DMS53 treated with DMSO at 0.1 percent for 48 hours (cell line): ENCODE data around the gene OSBP.
"Not testable (repeated sequence)": the region's sequence is repeated elsewhere in the genome, so short reads cannot be mapped to it uniquely, and the experiment has no call there.

Source experiments
- DNase-seq: peaks from one replicate; lab custom pipeline; 2025; ENCODE audit not compliant: unreplicated experiment; lab: John Stamatoyannopoulos, UW

OSBP gene

GRCh38 chr11:59555601-59556114, 59.9 kb downstream of the OSBP start:
- no peak for DNase-seq

GRCh38 chr11:59553323-59553722, 62.3 kb downstream of the OSBP start:
- DNase-seq: no peak

GRCh38 chr11:59552844-59553243, 62.7 kb downstream of the OSBP start:
- no peak for DNase-seq

- DNase-seq: peak; percentile 50
Observed at GRCh38 chr11:59551659-59552521, 63.7 kb downstream of the OSBP start.

GRCh38 chr11:59550842-59551658, 64.5 kb downstream of the OSBP start:
- DNase-seq: peak; percentile 77

GRCh38 chr11:59550368-59550841, 65.2 kb downstream of the OSBP start:
- peak; percentile 89 for DNase-seq

GRCh38 chr11:59548309-59548656, 67.3 kb downstream of the OSBP start:
- DNase-seq: no peak

GRCh38 chr11:59547605-59548308, 67.8 kb downstream of the OSBP start:
- DNase-seq: not testable (repeated sequence)

GRCh38 chr11:59545179-59546020, 70.2 kb downstream of the OSBP start:
- no peak for DNase-seq

- DNase-seq: no peak
Observed at GRCh38 chr11:59544869-59545178, 70.8 kb downstream of the OSBP start.

- not testable (repeated sequence) for DNase-seq
Observed at GRCh38 chr11:59543713-59544112, 71.9 kb downstream of the OSBP start.

GRCh38 chr11:59542142-59542810, 73.3 kb downstream of the OSBP start:
- no peak for DNase-seq

GRCh38 chr11:59534676-59535075, 80.9 kb downstream of the OSBP start:
- DNase-seq: no peak

GRCh38 chr11:59532620-59533019, 83.0 kb downstream of the OSBP start:
- no peak for DNase-seq

GRCh38 chr11:59528711-59529110, 86.9 kb downstream of the OSBP start:
- DNase-seq: no peak
